ENCODE results near the gene CACNG5.

The CACNG5 gene

GRCh38 chr17:66849032-66849655 is 14.2 kb downstream of the CACNG5 start:
- in situ Hi-C loops (cut with MboI; ENCODE audit: low sequenced_read_pairs) = no loop called here

- in situ Hi-C loops (cut with MboI; ENCODE audit: low sequenced_read_pairs) = no loop called here
These were observed 15.1 kb downstream of the CACNG5 start for GRCh38 chr17:66849851-66850580.

- in situ Hi-C loops (cut with MboI; ENCODE audit: low sequenced_read_pairs) = no loop called here
These were observed 15.8 kb downstream of the CACNG5 start for GRCh38 chr17:66850692-66851091.

DNA sequence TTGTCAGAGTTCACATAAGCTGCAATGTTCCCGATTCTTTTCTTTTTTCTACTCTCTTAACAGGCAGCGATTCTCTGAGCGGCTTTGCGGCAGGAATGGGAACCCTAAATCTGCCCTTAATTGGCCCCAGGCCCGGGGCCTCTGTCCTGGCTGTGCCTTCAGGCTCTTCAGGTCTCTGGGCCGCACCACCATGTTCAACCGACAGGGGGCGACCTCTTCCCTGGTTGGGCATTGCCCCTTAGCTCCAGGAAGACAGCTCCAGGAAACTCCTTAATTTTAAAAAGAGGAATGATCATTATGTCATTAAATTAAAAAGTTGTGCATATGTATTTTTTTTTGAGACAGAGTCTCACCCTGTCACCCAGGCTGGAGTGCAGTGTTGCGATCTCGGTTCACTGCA is 20.3 kb downstream of the CACNG5 start:
- in situ Hi-C loops (cut with MboI; ENCODE audit: low sequenced_read_pairs) = no loop called here

GRCh38 chr17:66858226-66859083 is 23.5 kb downstream of the CACNG5 start:
- in situ Hi-C loops (cut with MboI; ENCODE audit: low sequenced_read_pairs) = no loop called here

DNA sequence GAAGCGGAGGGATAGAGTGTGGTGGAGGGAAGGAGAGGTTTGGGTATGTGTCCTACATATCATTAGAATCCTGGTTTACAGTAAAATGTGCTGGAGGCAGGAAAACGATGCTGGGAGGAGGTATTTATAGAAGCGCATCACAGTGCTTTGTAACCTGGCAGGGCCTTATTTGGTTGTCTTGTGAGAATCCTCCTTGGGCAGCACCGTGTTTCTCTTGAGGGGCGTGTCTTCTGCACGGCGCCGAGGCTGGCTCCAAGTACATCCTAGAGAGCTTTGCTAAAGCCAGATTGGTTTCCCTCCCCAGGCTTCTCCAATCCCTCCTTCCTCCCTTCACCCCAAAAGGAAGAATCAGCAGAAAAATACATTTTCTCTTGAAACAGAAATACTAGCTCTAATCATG is 24.4 kb downstream of the CACNG5 start:
- in situ Hi-C loops (cut with MboI; ENCODE audit: low sequenced_read_pairs) = no loop called here

- in situ Hi-C loops (cut with MboI; ENCODE audit: low sequenced_read_pairs) = no loop called here
These were observed 25.3 kb downstream of the CACNG5 start for GRCh38 chr17:66860204-66860603.

DNA sequence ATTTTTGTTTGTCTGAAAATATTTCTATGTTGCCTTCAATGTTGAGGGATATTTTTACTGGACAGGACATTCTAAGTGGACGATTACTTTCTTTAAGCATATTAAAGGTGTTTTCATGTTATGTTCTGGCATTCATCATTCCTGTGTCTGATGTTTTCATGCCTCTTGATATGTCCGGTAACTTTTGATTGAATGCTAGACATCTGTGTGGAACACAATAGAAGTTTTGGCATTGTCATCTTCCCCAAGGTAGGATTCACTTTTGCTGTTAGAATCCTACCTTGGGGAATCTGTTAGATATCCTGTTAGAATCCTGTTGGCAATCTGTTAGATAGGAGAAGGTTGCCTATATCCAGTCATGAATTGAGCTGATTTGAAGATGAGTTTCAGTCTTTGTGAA is 28.9 kb downstream of the CACNG5 start:
- in situ Hi-C loops (cut with MboI; ENCODE audit: low sequenced_read_pairs) = no loop called here

GRCh38 chr17:66865151-66865550 is 30.2 kb downstream of the CACNG5 start:
- in situ Hi-C loops (cut with MboI; ENCODE audit: low sequenced_read_pairs) = no loop called here

GRCh38 chr17:66873962-66874361 is 39.0 kb downstream of the CACNG5 start:
- in situ Hi-C loops (cut with MboI; ENCODE audit: low sequenced_read_pairs) = no loop called here

DNA sequence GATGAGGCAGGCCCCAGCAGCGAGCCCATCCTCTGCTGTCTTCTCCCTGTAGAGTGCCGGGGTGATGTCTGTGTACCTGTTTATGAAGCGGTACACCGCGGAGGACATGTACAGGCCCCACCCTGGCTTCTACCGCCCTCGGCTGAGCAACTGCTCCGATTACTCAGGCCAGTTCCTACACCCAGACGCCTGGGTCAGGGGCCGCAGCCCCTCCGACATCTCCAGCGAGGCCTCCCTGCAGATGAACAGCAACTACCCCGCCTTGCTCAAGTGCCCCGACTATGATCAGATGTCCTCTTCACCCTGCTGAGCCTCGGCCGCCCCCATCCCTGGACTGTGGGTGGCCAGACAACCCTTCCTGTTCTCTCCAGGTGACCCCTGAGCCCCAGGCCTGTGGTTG is 50.0 kb downstream of the CACNG5 start:
- in situ Hi-C loops (cut with MboI; ENCODE audit: low sequenced_read_pairs) = no loop called here

DNA sequence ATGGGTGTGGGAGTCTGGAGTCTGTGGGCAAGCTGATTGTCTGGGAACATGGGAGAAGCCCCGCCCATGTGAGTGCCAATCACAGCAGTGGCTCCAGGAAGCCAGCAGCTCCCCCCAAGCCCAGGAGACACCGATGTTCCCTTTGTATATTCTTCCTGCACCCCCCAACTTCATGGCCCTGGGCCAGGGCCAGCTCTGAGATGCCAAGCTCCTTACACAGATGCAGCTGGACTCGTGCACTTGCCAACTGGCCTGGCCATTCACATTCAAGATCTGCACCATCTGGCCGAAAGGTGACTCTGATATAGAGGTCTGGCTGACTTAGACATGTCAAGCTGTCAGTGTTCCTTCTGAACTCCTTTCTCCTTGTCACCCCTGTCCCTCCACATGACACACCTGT is 50.5 kb downstream of the CACNG5 start:
- in situ Hi-C loops (cut with MboI; ENCODE audit: low sequenced_read_pairs) = no loop called here

GRCh38 chr17:66889480-66890230 is 54.7 kb downstream of the CACNG5 start:
- in situ Hi-C loops (cut with MboI; ENCODE audit: low sequenced_read_pairs) = no loop called here

GRCh38 chr17:66892246-66892645 is 57.3 kb downstream of the CACNG5 start:
- in situ Hi-C loops (cut with MboI; ENCODE audit: low sequenced_read_pairs) = no loop called here

- in situ Hi-C loops (cut with MboI; ENCODE audit: low sequenced_read_pairs) = no loop called here
These were observed 58.5 kb downstream of the CACNG5 start for GRCh38 chr17:66893382-66893781.

- in situ Hi-C loops (cut with MboI; ENCODE audit: low sequenced_read_pairs) = no loop called here
These were observed 58.9 kb downstream of the CACNG5 start for GRCh38 chr17:66893863-66894262.

- in situ Hi-C loops (cut with MboI; ENCODE audit: low sequenced_read_pairs) = no loop called here
These were observed 62.2 kb downstream of the CACNG5 start for GRCh38 chr17:66897141-66897540.

DNA sequence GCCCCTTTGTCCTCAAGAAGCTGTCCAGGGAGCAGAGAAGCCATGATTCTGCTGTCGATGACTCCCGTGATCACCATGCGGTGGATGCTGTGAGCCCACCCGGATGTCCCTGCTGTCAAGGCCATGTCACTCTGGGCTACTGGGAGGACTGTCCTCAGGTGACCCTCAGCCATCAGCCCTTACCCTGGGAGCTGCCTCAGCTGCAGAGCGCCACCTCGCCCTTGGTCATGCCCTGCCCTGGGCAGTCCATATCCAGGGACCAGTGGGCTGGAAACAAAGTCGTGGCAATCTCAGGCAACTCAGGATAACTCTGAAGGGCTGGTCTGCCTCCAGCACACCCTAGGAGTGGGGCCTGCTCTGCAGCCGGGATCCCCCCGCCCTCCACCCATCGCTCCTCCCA is 63.6 kb downstream of the CACNG5 start:
- in situ Hi-C loops (cut with MboI; ENCODE audit: low sequenced_read_pairs) = no loop called here

DNA sequence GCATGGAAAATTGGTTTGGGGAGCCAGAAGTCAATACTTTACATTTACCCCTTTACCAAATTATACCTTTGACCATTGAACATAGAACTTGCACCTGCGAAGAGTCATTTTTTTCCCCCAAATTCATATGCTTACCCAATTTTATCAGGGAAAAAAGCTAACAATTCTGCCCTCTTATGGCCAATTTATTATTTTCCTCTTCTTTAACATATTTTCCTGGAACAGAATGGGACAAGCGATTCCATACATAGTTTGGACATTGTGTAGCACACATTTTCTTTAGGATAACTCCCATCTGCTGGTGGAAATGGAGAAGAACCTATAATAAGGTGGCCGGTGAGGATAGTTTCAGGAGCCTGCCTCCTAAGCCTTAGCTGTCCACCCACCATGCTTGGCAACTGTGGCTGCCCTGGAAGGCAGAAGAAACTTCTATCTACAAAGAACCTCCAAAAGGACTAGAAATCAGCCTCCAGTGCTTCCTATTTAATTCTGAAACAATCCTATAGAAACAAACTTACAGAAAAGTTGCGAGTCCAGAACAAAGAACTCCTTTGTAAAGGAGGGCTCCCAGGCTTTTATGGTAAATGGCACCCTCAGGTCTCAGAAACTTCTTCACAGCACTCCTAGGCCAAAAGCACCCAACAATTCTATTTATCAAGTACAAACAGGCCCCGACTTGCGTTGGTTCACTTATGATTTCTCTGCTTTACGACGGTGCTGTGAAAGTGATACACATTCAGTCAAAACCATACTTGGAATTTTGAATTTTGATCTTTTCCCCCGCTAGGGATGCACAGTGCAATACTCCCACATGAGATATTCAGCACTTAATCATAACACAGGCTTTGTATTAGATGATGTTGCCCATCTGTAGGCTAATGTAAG is 65.5 kb downstream of the CACNG5 start:
- in situ Hi-C loops (cut with MboI; ENCODE audit: low sequenced_read_pairs) = loop anchor here (10.0 kb wide), 2 partner anchors 186 to 706 kb away; partner anchors contain the start of gene CEP112

GRCh38 chr17:66903296-66903695 is 68.4 kb downstream of the CACNG5 start:
- in situ Hi-C loops (cut with MboI; ENCODE audit: low sequenced_read_pairs) = loop anchor here (10.0 kb wide), 2 partner anchors 188 to 708 kb away; partner anchors contain the start of gene CEP112

Data from HL-60/S4 (cell line).